ENCODE results near the gene AFF1. TPM values are rescaled to one million over a fixed set of nuclear protein-coding genes. Genes with fewer than 3 reads are reported as not detected.

Gene AFF1
- 10 to 100 TPM; 23.8 to 39.6 (median 34.9) TPM for total RNA-seq
- long read RNA-seq, partial matches to known transcripts, result 1 of 4 reads
- long read RNA-seq, other reads (novel, unspliced or antisense), result 3 of 4 reads

- DNase-seq, result peak; percentile 96 to 97 (median 96)
- TF ChIP-seq POLR2A (IDR thresholded peaks at IDR 0.05), result peak; percentile 97
- peak; percentile 49 to 54 (median 52) for TF ChIP-seq CTCF (IDR thresholded peaks at IDR 0.05)
- H3K4me1 ChIP-seq, result peaks cover 0 to 40% (median 18%) of the 10 kb centered on the region in 4 donors
These were observed at the start of gene AFF1 for GRCh38 chr4:86934771-86935565. TSS of gene AFF1 (plus strand) at chr4:86935011. CDS start at chr4:86948534, 13,523 bp downstream.

GRCh38 chr4:86890790-86891189, 44.0 kb upstream of the AFF1 start:
- DNase-seq (no peak), ATAC-seq (no peak)
- 69% methylated on average over 6 of the region's 7 CpGs for WGBS (ENCODE audit: insufficient coverage, low coverage, low lambda C conversion rate, missing lambda C conversion rate)
- TF ChIP-seq POLR2A (IDR thresholded peaks at IDR 0.05), result no peak
- no peak for TF ChIP-seq CTCF (IDR thresholded peaks at IDR 0.05)
- no peaks in the 10 kb centered on the region for H3K9me3 ChIP-seq
- intact Hi-C loops (cut with DNase I), result loop anchor here in 1 of 2 donors (10.0 kb wide), 1 partner anchor 396 kb away; no protein-coding TSS in a partner anchor
- no peak overlapping the region for H3K27ac ChIP-seq
- no peaks in the 10 kb centered on the region for H3K4me1 ChIP-seq
- no peaks in the 10 kb centered on the region for H3K27me3 ChIP-seq
- H3K36me3 ChIP-seq, result no peaks in the 10 kb centered on the region
- H3K4me3 ChIP-seq, result no peak overlapping the region

More at GRCh38 chr4:86934771-86935565, at the start of gene AFF1:
- WGBS (ENCODE audit: insufficient coverage, low coverage, low lambda C conversion rate, missing lambda C conversion rate), result 0% methylated on average over 12 of the region's 97 CpGs
- intact Hi-C loops (cut with DNase I), result loop anchor here in 1 of 2 donors (10.0 kb wide), 1 partner anchor 50 kb away; no protein-coding TSS in a partner anchor
- no peaks in the 10 kb centered on the region for H3K27me3 ChIP-seq
- H3K27ac ChIP-seq, result peak within 1 kb of the TSS; percentile 97 to 98 (median 98)
- H3K9me3 ChIP-seq, result no peaks in the 10 kb centered on the region
- peak within 1 kb of the TSS; percentile 85 to 93 (median 89) for H3K4me3 ChIP-seq
- no peaks in the 10 kb centered on the region for H3K36me3 ChIP-seq
- ATAC-seq, result peak; percentile 84 to 94 (median 88)

GRCh38 chr4:86891762-86892635, 42.8 kb upstream of the AFF1 start, which contains the start of gene C4orf36:
TSS of gene C4orf36 (minus strand) at chr4:86892422. CDS start at chr4:86891520, 902 bp downstream.
- H3K36me3 ChIP-seq, result no peaks in the 10 kb centered on the region
- 3% methylated on average over 14 of the region's 84 CpGs for WGBS (ENCODE audit: insufficient coverage, low coverage, low lambda C conversion rate, missing lambda C conversion rate)
- intact Hi-C loops (cut with DNase I), result loop anchor here in 1 of 2 donors (10.0 kb wide), 1 partner anchor 397 kb away; no protein-coding TSS in a partner anchor
- no peaks in the 10 kb centered on the region for H3K4me1 ChIP-seq
- peak within 1 kb of the TSS; percentile 28 to 69 (median 36) for H3K27ac ChIP-seq
- H3K4me3 ChIP-seq, result peak within 1 kb of the TSS; percentile 67 to 68 (median 67)
- H3K9me3 ChIP-seq, result no peaks in the 10 kb centered on the region
- DNase-seq, result peak; percentile 85 to 90 (median 88)
- H3K27me3 ChIP-seq, result no peaks in the 10 kb centered on the region
- peak; percentile 35 for TF ChIP-seq POLR2A (IDR thresholded peaks at IDR 0.05)
- peak in 2 of 4 donors; percentile 5 to 8 for TF ChIP-seq CTCF (IDR thresholded peaks at IDR 0.05)
- ATAC-seq, result peak; percentile 90 to 97 (median 96)

- Histone ChIP-seq H3K36me3 (no peaks in the 10 kb centered on the region), H3K27me3 (no peaks in the 10 kb centered on the region), H3K9me3 (no peaks in the 10 kb centered on the region), H3K4me1 (no peaks in the 10 kb centered on the region), H3K4me3 (peak overlapping the region; percentile 67 to 68 (median 67)), H3K27ac (peak overlapping the region in 2 of 3 donors; percentile 28 to 69)
- TF ChIP-seq CTCF (IDR thresholded peaks at IDR 0.05) (no peak), POLR2A (IDR thresholded peaks at IDR 0.05) (no peak)
- 26% methylated on average over 9 of the region's 13 CpGs for WGBS (ENCODE audit: insufficient coverage, low coverage, low lambda C conversion rate, missing lambda C conversion rate)
- ATAC-seq (no peak), DNase-seq (no peak)
- intact Hi-C loops (cut with DNase I), result loop anchor here in 1 of 2 donors (10.0 kb wide), 1 partner anchor 398 kb away; no protein-coding TSS in a partner anchor
These were observed 42.2 kb upstream of the AFF1 start for GRCh38 chr4:86892636-86892960.
